T-helper 1 cell treated with Interleukin-12 subunit alpha and Interleukin-12 subunit beta and Interleukin-4 antibody, amounts not matched to agents 30 μg/mL and 1 μg/mL, for 36 hours (primary cell): ENCODE results near the gene RPS6KA4.

Source experiments
- H3K27ac Mint-ChIP-seq: one replicate; pipeline ENCODE4 v1.8.0; 2021; ENCODE audit warnings: mild to moderate bottlenecking, mixed read lengths
- H3K27me3 Mint-ChIP-seq: one replicate; pipeline ENCODE4 v1.8.0; 2021; ENCODE audit warnings: low read depth, mixed read lengths
- H3K36me3 Mint-ChIP-seq: one replicate; pipeline ENCODE4 v1.8.0; 2021; ENCODE audit warnings: low read depth, mixed read lengths
- H3K4me1 Mint-ChIP-seq: one replicate; pipeline ENCODE4 v1.8.0; 2021; ENCODE audit warnings: low read depth, mixed read lengths
- H3K4me3 Mint-ChIP-seq: one replicate; pipeline ENCODE4 v1.8.0; 2021; ENCODE audit warnings: mild to moderate bottlenecking, moderate library complexity, mixed read lengths
- H3K9me3 Mint-ChIP-seq: one replicate; pipeline ENCODE4 v1.8.0; 2021; ENCODE audit warnings: mixed read lengths

The RPS6KA4 gene

DNA sequence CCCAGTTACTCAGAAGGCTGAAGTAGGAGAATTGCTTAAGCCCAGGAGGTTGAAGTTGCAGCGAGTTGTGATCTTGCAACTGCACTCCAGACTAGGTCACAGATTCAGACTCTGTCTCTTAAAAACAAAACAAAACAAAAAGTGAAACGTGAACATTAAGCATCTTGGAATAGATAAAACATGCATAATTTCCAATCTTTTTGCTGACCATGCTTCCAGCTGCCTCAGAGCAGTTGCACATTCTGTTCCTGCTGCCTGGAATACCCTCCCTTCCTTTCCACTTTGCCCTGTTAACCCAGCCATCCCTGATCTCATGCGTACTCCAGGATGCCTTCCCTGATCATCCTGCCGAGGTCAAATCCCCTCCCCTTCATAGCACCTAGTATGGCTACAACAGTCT is 19.7 kb upstream of the RPS6KA4 start:
- H3K4me1 Mint-ChIP-seq, result peaks cover 32% of the 10 kb centered on the region

DNA sequence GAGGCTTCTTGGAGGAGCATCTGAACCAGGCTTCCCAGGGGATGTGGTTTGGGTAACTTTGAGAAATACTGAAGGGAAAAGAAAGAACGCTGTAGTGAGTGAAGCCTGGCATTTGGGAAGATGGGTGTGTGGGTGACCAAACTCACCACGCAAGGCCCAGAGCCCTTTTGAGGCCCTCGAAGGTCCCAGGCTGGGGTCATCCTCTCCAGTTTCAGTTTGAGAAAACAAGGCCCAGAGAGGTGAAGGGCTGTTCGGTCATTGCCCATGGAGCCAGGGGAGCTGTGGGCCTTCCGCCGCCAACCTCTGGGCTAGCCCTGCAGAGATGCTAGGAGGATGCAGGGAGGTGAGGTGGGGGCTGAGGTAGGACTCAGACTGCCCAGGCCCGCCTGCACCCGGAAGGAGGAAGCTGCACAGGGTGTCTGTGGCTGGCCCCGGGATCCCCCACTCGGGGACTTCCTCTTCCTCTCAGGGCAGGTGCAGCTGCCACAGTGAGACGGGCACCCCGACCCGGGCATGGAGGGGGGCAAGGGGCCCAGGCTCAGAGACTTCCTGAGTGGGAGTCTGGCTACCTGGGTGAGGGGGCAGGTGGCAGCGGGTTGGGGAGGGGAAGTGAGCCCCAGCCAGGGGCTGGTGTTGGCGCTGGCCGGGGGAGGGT is 19.1 kb upstream of the RPS6KA4 start, which contains the start of gene CCDC88B:
TSS of gene CCDC88B (plus strand) at position 451 of the 655 bp plus-strand sequence. CDS start at position 514, 63 bp downstream.
- Mint-ChIP-seq H3K9me3 (no peaks in the 10 kb centered on the region), H3K27me3 (no peaks in the 10 kb centered on the region), H3K27ac (peak within 1 kb of the TSS; percentile 94), H3K36me3 (peaks cover 23% of the 10 kb centered on the region), H3K4me1 (peaks cover 31% of the 10 kb centered on the region), H3K4me3 (peak within 1 kb of the TSS; percentile 92)

More for the DNA sequence above, 19.7 kb upstream of the RPS6KA4 start:
- no peaks in the 10 kb centered on the region for H3K27me3 Mint-ChIP-seq
- peak overlapping the region; percentile 94 for H3K27ac Mint-ChIP-seq
- H3K9me3 Mint-ChIP-seq, result no peaks in the 10 kb centered on the region
- H3K4me3 Mint-ChIP-seq, result peak overlapping the region; percentile 92
- H3K36me3 Mint-ChIP-seq, result peaks cover 23% of the 10 kb centered on the region

DNA sequence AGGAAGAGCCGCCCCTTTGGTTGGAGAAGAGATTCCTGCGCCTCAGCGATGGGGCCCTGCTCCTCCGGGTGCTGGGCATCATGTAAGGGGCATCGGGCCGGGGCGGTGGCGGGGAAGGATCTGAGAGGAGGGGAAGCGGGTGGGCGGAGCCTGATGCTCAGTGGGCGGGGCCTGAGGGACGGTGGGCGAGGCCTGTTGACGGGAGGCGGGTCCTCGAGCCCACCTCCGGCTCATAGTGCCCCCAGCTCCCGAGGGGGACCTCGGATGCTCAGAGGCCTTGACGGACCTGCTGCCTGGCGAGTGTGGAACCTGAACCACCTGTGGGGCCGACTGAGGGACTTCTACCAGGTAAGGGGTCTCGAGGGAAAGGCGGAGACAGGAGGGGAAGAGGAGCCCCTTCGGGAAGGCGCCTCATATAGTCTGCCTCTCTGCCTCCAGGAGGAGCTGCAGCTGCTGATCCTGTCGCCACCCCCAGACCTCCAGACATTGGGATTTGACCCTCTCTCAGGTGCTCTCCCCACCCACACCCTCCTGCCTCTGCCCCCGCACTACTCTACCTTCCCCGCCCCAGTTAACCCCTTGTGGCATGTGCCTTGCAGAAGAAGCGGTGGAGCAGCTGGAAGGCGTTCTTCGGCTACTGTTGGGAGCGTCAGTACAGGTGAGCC is 18.2 kb upstream of the RPS6KA4 start:
- Mint-ChIP-seq H3K4me1 (peaks cover 30% of the 10 kb centered on the region), H3K27ac (peak overlapping the region; percentile 94), H3K36me3 (peaks cover 26% of the 10 kb centered on the region), H3K9me3 (no peaks in the 10 kb centered on the region), H3K27me3 (no peaks in the 10 kb centered on the region), H3K4me3 (peak overlapping the region; percentile 92)

DNA sequence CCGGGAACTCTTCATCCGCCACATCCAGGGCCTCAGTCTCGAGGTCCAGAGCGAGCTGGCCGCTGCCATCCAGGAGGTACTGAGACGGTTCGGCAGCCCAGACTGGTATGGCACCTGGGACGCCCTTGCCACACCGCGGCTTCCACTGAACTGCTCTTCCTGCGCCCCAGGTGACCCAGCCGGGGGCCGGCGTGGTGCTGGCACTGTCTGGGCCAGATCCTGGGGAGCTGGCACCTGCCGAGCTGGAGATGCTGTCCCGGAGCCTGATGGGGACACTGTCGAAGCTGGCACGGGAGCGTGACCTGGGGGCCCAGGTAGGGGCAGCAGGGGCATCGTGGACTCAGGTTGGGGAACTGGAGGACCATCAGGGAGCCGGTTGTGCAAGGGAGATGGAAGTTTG is 17.5 kb upstream of the RPS6KA4 start:
- H3K4me1 Mint-ChIP-seq, result peaks cover 30% of the 10 kb centered on the region
- no peak overlapping the region for H3K27ac Mint-ChIP-seq
- peak overlapping the region; percentile 92 for H3K4me3 Mint-ChIP-seq

DNA sequence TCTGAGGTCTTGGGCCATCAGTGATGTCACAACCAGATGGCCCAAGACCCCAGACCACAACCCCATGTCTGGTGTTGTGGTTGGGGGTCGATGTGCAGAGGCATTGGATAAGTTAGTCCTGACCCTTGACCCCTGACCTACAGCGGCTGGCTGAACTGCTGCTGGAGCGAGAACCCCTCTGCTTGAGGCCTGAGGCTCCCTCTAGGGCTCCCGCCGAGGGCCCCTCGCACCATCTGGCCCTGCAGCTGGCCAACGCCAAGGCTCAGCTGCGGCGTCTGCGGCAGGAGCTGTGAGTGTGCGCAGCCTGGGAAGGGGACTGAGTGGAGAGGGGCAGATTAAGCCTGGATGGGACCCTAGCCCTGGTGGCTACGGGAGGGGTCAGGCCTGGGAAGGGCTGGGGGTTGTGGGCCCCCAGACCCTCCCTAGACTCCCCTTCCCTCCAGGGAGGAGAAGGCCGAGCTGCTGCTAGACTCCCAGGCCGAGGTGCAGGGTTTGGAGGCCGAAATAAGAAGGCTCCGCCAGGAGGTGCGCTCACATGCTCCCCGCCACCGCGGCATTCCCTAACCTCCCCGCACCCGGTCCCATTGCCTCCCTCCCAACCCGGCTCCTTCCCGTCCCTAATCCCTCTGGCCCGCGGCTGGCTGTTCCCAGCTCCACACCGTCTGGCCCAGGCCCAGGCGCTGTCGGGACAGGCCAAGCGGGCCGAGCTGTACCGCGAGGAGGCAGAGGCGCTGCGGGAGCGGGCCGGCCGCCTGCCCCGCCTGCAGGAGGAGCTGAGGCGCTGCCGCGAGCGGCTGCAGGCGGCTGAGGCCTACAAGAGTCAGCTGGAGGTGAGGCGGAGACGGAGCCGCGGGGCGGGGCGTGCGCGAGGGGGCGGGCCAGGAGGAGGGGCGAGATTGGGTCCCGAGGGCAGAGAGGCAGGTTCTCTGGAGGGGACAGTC is 16.8 kb upstream of the RPS6KA4 start:
- H3K27ac Mint-ChIP-seq, result no peak overlapping the region
- H3K4me3 Mint-ChIP-seq, result peak overlapping the region; percentile 50
- H3K27me3 Mint-ChIP-seq, result no peaks in the 10 kb centered on the region
- peaks cover 30% of the 10 kb centered on the region for H3K4me1 Mint-ChIP-seq
- H3K9me3 Mint-ChIP-seq, result no peaks in the 10 kb centered on the region
- peaks cover 28% of the 10 kb centered on the region for H3K36me3 Mint-ChIP-seq

More for the DNA sequence above, 17.5 kb upstream of the RPS6KA4 start:
- no peaks in the 10 kb centered on the region for H3K27me3 Mint-ChIP-seq
- no peaks in the 10 kb centered on the region for H3K9me3 Mint-ChIP-seq
- peaks cover 28% of the 10 kb centered on the region for H3K36me3 Mint-ChIP-seq

DNA sequence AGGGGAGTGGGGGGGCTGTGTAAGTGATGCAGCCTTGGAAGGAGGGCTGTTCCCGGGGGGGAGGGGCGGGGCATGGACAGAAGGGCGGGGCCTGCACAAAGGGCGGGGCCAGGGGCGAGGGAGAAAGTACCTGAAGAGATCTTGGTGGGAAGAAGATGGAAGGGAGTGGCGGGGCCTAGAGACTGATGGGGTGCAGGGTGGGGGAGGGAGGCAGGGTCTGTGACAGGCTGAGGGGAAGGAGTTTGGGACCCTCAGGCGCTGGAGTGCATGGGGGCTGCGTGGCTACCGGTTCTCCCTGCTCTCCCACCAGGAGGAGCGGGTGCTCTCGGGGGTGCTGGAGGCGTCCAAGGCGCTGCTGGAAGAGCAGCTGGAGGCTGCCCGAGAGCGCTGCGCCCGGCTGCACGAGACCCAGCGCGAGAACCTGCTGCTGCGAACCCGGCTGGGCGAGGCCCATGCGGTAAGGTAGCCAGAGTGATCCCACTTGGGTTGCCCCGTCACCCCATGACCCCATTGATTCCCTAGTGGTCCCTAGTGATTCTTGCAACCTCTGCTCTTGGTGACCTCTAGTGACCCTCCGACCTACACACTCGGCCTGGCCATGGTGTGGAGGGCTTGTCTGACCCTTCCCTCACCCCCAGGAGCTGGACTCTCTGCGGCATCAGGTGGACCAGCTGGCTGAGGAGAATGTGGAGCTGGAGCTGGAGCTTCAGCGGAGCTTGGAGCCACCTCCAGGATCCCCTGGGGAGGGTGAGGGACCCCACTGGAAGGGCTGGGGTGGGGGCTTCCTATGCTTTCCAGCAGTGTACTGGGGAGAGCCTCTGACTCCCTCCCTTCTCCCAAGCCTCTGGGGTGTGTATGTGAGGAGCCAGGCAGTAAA is 15.9 kb upstream of the RPS6KA4 start:
- H3K27me3 Mint-ChIP-seq, result no peaks in the 10 kb centered on the region
- no peaks in the 10 kb centered on the region for H3K9me3 Mint-ChIP-seq
- H3K27ac Mint-ChIP-seq, result no peak overlapping the region
- peaks cover 26% of the 10 kb centered on the region for H3K36me3 Mint-ChIP-seq
- peak overlapping the region; percentile 50 for H3K4me3 Mint-ChIP-seq
- H3K4me1 Mint-ChIP-seq, result peaks cover 29% of the 10 kb centered on the region

DNA sequence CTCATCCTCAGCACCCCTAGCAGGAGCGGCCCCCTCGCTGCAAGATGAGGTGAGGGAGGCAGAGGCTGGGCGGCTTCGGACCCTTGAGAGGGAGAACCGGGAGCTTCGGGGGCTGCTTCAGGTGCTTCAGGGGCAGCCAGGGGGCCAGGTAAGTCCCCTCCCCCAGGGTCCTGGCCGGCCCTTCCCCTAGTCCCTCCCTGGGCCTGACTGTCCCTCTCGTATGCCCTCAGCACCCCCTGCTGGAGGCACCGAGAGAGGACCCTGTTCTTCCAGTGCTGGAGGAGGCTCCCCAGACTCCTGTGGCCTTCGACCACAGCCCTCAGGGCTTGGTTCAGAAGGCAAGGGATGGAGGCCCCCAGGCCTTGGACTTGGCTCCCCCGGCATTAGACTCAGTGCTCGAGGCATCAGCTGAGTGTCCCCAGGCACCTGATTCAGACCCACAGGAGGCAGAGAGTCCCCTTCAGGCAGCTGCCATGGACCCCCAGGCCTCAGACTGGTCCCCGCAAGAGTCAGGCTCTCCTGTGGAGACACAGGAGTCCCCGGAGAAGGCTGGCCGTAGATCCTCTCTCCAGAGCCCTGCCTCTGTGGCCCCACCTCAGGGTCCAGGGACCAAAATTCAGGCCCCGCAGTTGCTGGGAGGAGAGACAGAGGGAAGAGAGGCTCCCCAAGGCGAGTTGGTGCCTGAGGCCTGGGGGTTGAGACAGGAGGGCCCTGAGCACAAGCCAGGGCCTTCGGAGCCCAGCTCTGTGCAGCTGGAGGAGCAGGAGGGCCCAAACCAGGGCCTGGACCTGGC is 15.0 kb upstream of the RPS6KA4 start:
- no peak overlapping the region for H3K4me3 Mint-ChIP-seq
- H3K27me3 Mint-ChIP-seq, result no peaks in the 10 kb centered on the region
- no peak overlapping the region for H3K27ac Mint-ChIP-seq
- peaks cover 25% of the 10 kb centered on the region for H3K4me1 Mint-ChIP-seq
- H3K36me3 Mint-ChIP-seq, result peaks cover 28% of the 10 kb centered on the region
- H3K9me3 Mint-ChIP-seq, result no peaks in the 10 kb centered on the region

DNA sequence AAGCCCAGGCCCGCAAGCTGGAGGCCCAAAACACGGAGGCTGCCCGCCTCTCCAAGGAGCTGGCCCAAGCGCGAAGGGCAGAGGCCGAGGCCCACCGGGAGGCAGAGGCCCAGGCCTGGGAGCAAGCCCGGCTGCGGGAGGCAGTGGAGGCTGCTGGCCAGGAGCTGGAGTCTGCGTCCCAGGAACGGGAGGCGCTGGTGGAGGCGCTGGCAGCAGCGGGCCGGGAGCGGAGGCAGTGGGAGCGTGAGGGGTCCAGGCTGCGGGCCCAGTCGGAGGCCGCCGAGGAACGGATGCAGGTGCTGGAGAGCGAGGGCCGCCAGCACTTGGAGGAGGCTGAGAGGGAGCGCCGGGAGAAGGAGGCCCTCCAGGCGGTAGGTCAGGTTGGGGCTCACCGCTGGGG is 14.2 kb upstream of the RPS6KA4 start:
- Mint-ChIP-seq H3K4me3 (no peak overlapping the region), H3K9me3 (no peaks in the 10 kb centered on the region), H3K27me3 (no peaks in the 10 kb centered on the region), H3K36me3 (peaks cover 24% of the 10 kb centered on the region), H3K4me1 (peaks cover 17% of the 10 kb centered on the region), H3K27ac (no peak overlapping the region)

DNA sequence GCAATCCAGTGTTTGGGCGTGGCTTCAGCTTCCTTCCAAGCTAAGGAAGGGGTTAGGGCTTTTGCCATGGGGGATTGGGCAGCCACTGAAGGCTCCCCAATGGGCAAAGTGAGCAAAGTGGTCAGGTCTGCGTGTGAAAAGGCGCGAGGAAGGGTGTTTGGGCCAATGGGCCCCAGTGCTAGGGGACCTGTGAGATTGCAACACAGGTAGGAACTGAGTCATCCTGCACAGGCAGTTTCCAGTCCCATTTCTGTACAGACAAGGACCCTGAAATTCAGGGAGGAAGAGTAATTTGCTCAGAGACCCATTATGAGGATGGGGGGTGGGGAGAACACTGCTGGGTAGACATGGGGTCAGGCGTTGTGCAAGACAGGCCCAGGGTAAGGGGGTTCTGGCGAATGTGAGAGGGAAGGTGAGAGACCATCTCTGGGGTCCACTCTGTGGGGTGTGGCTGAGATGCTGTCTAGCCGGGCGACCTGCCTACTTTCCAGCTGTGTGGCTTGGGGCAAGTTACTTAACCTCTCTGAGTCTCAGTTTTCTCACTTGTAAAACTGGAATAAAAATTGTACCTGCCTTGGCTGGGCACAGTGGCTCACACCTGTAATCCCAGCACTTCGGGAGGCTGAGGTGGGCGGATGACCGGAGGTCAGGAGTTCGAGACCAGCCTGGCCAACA is 11.6 kb upstream of the RPS6KA4 start:
- Mint-ChIP-seq H3K36me3 (peaks cover 13% of the 10 kb centered on the region), H3K27me3 (no peaks in the 10 kb centered on the region), H3K4me3 (no peak overlapping the region), H3K27ac (peak overlapping the region; percentile 27), H3K4me1 (peaks cover 8% of the 10 kb centered on the region), H3K9me3 (no peaks in the 10 kb centered on the region)

DNA sequence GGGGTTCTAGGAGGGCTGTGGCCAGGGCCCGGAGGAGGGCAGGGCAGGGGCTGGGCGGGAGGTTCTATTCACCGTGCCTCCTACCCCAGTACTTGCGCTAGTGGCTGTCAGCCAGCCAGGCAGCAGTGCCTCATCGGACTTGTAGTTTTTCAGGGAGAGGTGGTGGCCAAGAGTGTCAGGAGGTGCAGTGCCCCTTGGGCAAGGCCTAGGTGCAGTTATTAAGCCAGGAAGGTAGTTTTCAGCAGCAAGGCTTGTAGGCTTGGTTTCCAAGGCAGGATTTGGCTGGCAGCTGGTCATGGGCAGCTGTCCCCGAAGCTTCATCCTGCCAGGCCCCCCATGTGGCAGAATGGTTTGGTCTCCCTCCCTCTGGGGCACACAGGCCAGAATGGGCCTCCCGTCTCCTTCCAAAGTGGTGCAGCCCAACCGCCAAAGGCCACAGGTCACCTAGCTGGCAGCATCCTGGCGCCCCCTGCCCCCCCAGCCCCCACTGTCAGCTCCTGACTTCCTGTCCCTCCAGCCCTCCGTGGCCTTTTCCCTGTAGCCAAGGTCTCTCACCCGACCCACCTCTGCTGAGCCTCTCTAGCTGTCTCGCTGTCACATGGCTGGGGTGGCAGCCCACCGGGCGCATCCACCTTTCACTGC is 10.5 kb upstream of the RPS6KA4 start:
- no peaks in the 10 kb centered on the region for H3K9me3 Mint-ChIP-seq
- no peak overlapping the region for H3K27ac Mint-ChIP-seq
- no peaks in the 10 kb centered on the region for H3K27me3 Mint-ChIP-seq
- H3K4me3 Mint-ChIP-seq, result no peak overlapping the region
- H3K4me1 Mint-ChIP-seq, result peaks cover 3% of the 10 kb centered on the region
- H3K36me3 Mint-ChIP-seq, result peaks cover 13% of the 10 kb centered on the region

DNA sequence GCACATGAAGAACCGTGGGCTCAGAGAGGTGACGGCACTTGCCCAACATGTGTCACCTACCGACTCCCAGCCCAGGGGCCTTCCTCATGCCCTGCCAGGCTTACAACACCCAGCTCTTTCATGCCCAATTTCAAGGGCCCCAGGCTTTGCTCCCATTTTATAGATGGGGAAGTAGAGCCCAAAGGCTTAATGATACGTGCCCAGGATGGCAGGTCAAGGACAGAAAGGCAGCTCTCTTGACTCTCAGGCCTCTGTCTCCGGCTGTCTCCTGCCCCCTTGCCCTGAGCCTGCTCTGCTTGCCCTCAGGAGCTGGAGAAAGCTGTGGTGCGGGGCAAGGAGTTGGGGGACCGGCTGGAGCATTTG is 10.0 kb upstream of the RPS6KA4 start:
- peaks cover 13% of the 10 kb centered on the region for H3K36me3 Mint-ChIP-seq
- H3K4me3 Mint-ChIP-seq, result no peak overlapping the region
- no peak overlapping the region for H3K27ac Mint-ChIP-seq
- H3K4me1 Mint-ChIP-seq, result peaks cover 3% of the 10 kb centered on the region
- H3K27me3 Mint-ChIP-seq, result no peaks in the 10 kb centered on the region
- H3K9me3 Mint-ChIP-seq, result no peaks in the 10 kb centered on the region

DNA sequence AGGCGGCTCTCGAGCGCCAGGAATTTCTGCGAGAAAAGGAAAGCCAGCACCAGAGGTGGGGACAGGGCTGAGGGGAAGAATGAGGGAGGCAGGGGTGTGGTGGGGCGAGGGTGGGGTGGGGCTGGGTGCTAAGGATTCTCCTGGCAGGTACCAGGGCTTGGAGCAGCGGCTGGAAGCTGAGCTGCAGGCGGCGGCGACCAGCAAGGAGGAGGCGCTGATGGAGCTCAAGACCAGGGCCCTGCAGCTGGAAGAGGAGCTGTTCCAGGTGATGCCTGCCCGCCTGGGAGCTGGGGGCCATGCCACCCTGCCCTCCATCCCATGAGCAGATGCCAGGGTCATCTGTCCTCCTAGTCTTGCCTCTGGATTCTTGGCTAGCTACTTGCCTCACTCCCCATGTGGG is 9.6 kb upstream of the RPS6KA4 start:
- peaks cover 3% of the 10 kb centered on the region for H3K4me1 Mint-ChIP-seq
- no peaks in the 10 kb centered on the region for H3K27me3 Mint-ChIP-seq
- H3K27ac Mint-ChIP-seq, result no peak overlapping the region
- H3K4me3 Mint-ChIP-seq, result no peak overlapping the region
- H3K9me3 Mint-ChIP-seq, result no peaks in the 10 kb centered on the region
- peaks cover 13% of the 10 kb centered on the region for H3K36me3 Mint-ChIP-seq
